CD4-positive, alpha-beta T cell (primary cell): ENCODE data around the gene HTR6. TPM values are rescaled to one million over a fixed set of nuclear protein-coding genes. Genes with fewer than 3 reads are reported as not detected.

Experiments used
- ATAC-seq: fragments of 200-7000 bp; cut with Tn5 transposase; one replicate; pipeline ENCODE4 v1.10.0; 2022; ENCODE audit warnings: mild to moderate bottlenecking; ENCODE audit not compliant: poor library complexity
- CTCF ChIA-PET: fragments of 350-600 bp; sonication (Branson Sonifier 250); formaldehyde crosslinking; loops from one replicate; lab custom pipeline; 2021; ENCODE audit warnings: antibody characterized with exemption, inconsistent platforms; lab: Charles Lee
- POLR2A ChIA-PET: fragments of 350-600 bp; sonication (Branson Sonifier 250); formaldehyde crosslinking; loops from one replicate; lab custom pipeline; 2021; ENCODE audit warnings: antibody characterized with exemption, inconsistent platforms; lab: Charles Lee
- DNase-seq, 14 experiments: peaks; one replicate each; pipeline ENCODE4 v3.0.0-alpha.2; 2013 to 2020; ENCODE audit warnings: mixed read lengths in 2 of 14
- H3K27ac ChIP-seq, 2 donors: one replicate each; pipeline versions ENCODE4 v1.5.1 to v1.7.0; 2013; ENCODE audit warnings: low read length in 2 of 2, low read depth in 1 of 2, mild to moderate bottlenecking in 1 of 2
- H3K27me3 ChIP-seq, 2 experiments: 1 replicate in 1 of 2; 2 replicates in 1 of 2; pipeline versions ENCODE4 v1.6.1 to v1.7.0; 2013; ENCODE audit warnings: low read length in 2 of 2, control low read depth in 1 of 2, mild to moderate bottlenecking in 1 of 2, moderate library complexity in 1 of 2; ENCODE audit not compliant: insufficient read depth in 2 of 2, control insufficient read depth in 1 of 2
- H3K36me3 ChIP-seq: one replicate; pipeline ENCODE4 v1.6.1; 2013; ENCODE audit warnings: low read length, control low read depth; ENCODE audit not compliant: insufficient read depth
- H3K4me1 ChIP-seq: one replicate; pipeline ENCODE4 v1.6.1; 2013; ENCODE audit warnings: low read length, control low read depth; ENCODE audit not compliant: insufficient read depth
- H3K4me3 ChIP-seq: one replicate; pipeline ENCODE4 v1.5.1; 2013; ENCODE audit warnings: mild to moderate bottlenecking, low read length, moderate library complexity
- H3K9me3 ChIP-seq, 2 experiments: 1 replicate in 1 of 2; 2 replicates in 1 of 2; pipeline versions ENCODE4 v1.6.1 to v1.7.0; 2013; ENCODE audit warnings: low read length in 2 of 2, mild to moderate bottlenecking in 2 of 2, control low read depth in 1 of 2, moderate library complexity in 1 of 2; ENCODE audit not compliant: control insufficient read depth in 1 of 2, insufficient read depth in 1 of 2
- H3K27ac Mint-ChIP-seq: one replicate; pipeline ENCODE4 v1.8.0; 2020; ENCODE audit warnings: mixed read lengths
- H3K27me3 Mint-ChIP-seq: one replicate; pipeline ENCODE4 v1.8.0; 2021; ENCODE audit warnings: mixed read lengths
- H3K36me3 Mint-ChIP-seq: one replicate; pipeline ENCODE4 v1.8.0; 2021; ENCODE audit warnings: low read depth, mixed read lengths
- H3K4me1 Mint-ChIP-seq: one replicate; pipeline ENCODE4 v1.8.0; 2021; ENCODE audit warnings: low read depth, mixed read lengths
- H3K4me3 Mint-ChIP-seq: one replicate; pipeline ENCODE4 v1.8.0; 2020; ENCODE audit warnings: mild to moderate bottlenecking, mixed read lengths
- H3K9me3 Mint-ChIP-seq: one replicate; pipeline ENCODE4 v1.8.0; 2020; ENCODE audit warnings: mixed read lengths
- CTCF ChIP-seq: fragments of 200-600 bp; IDR thresholded peaks from one replicate; pipeline ENCODE4 v1.8.0; 2022; ENCODE audit warnings: antibody characterized with exemption, mild to moderate bottlenecking
- intact Hi-C, 2 experiments: fragments of 100-400 bp; cut with DNase I in 1 of 2; cut with micrococcal nuclease in 1 of 2; formaldehyde crosslinking; loops; one replicate each; pipeline versions ENCODE4 v1.15.1 to v1.9.0; 2023 to 2025; cut with DNase I, micrococcal nuclease
- total RNA-seq, 174 experiments: library from RNA in 2 of 174; stranded (reverse) in 2 of 174; gene quantifications; one replicate each; pipeline ENCODE4 v1.2.3 and lab custom pipeline; 2021 to 2026

HTR6 gene
- total RNA-seq, 2 experiments from 2014 or later, result 2.1 to 2.2 TPM

DNA sequence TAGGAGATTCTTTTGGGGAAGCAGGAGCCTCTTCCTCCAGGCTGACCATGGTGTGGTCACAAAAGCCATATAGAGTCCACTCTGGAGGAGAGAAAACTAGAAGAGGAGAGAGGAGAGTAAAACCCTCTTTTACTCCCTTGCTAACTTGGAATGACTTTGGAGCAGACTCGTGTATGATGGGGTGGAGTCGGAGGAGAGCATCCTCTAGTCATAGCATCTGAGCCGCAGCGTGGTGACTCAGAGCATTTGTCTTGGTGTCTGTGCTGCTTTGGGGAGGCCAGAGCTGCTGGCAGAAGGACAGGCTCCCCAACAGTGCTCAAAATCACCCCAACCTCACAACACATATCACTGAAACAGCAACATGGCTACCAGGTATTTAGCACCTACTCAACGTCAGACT, 11.1 kb downstream of the HTR6 start:
- Mint-ChIP-seq H3K27me3 (no peaks in the 10 kb centered on the region), H3K9me3 (no peaks in the 10 kb centered on the region), H3K27ac (no peak overlapping the region), H3K4me3 (no peak overlapping the region), H3K36me3 (no peaks in the 10 kb centered on the region), H3K4me1 (peaks cover 5% of the 10 kb centered on the region)
- H3K27ac ChIP-seq, result no peak overlapping the region
- H3K9me3 ChIP-seq, result no peaks in the 10 kb centered on the region
- ATAC-seq (no peak), DNase-seq (no peak)
- H3K36me3 ChIP-seq, result peaks cover 2% of the 10 kb centered on the region
- CTCF ChIA-PET, result no interaction called here
- POLR2A ChIA-PET, result no interaction called here
- no peak overlapping the region for H3K4me3 ChIP-seq
- TF ChIP-seq CTCF, result no peak
- H3K4me1 ChIP-seq, result no peaks in the 10 kb centered on the region
- intact Hi-C loops, result no loop called here
- peaks cover 0 to 8% of the 10 kb centered on the region in 2 experiments for H3K27me3 ChIP-seq

GRCh38 chr1:19676438-19676922, 11.8 kb downstream of the HTR6 start:
- CTCF ChIA-PET, result interaction anchor here (1.0 kb wide), 1 partner anchor 39 kb away, joined by 3 read pairs; no protein-coding TSS in a partner anchor
- TF ChIP-seq CTCF, result no peak
- Mint-ChIP-seq H3K27ac (no peak overlapping the region), H3K36me3 (no peaks in the 10 kb centered on the region), H3K4me1 (peaks cover 5% of the 10 kb centered on the region), H3K4me3 (no peak overlapping the region), H3K27me3 (no peaks in the 10 kb centered on the region), H3K9me3 (no peaks in the 10 kb centered on the region)
- Histone ChIP-seq H3K4me3 (no peak overlapping the region), H3K36me3 (peaks cover 3% of the 10 kb centered on the region), H3K27me3 (peaks cover 0 to 8% of the 10 kb centered on the region in 2 experiments), H3K27ac (no peak overlapping the region), H3K4me1 (no peaks in the 10 kb centered on the region), H3K9me3 (no peaks in the 10 kb centered on the region)
- POLR2A ChIA-PET, result no interaction called here
- peak in 1 of 14 experiments; percentile 50 for DNase-seq
- intact Hi-C loops, result no loop called here
- no peak for ATAC-seq

- DNase-seq (no peak), ATAC-seq (no peak)
- Mint-ChIP-seq H3K4me3 (no peak overlapping the region), H3K27me3 (no peaks in the 10 kb centered on the region), H3K9me3 (no peaks in the 10 kb centered on the region), H3K27ac (no peak overlapping the region), H3K36me3 (peaks cover 6% of the 10 kb centered on the region), H3K4me1 (peaks cover 5% of the 10 kb centered on the region)
- intact Hi-C loops, result no loop called here
- no peak for TF ChIP-seq CTCF
- H3K27me3 ChIP-seq, result peaks cover 0 to 8% of the 10 kb centered on the region in 2 experiments
- H3K9me3 ChIP-seq, result no peaks in the 10 kb centered on the region
- no peaks in the 10 kb centered on the region for H3K4me1 ChIP-seq
- no peak overlapping the region for H3K4me3 ChIP-seq
- peaks cover 15% of the 10 kb centered on the region for H3K36me3 ChIP-seq
- ChIA-PET CTCF (no interaction called here), POLR2A (no interaction called here)
- no peak overlapping the region for H3K27ac ChIP-seq
These were observed 13.8 kb downstream of the HTR6 start for GRCh38 chr1:19678493-19678892.
